Measurements from ENCODE around the gene ALG1. TPM values are rescaled to one million over a fixed set of nuclear protein-coding genes. Genes with fewer than 3 reads are reported as not detected.
"Not testable (repeated sequence)": the region's sequence is repeated elsewhere in the genome, so short reads cannot be mapped to it uniquely, and the experiment has no call there.

ALG1 gene
- total RNA-seq, 1 donor from 2014 or later: 11.9 TPM

- no peak for DNase-seq
These were observed 26.0 kb upstream of the ALG1 start for GRCh38 chr16:5045499-5046115.

GRCh38 chr16:5046914-5047313 is 24.7 kb upstream of the ALG1 start:
- DNase-seq: no peak

DNA sequence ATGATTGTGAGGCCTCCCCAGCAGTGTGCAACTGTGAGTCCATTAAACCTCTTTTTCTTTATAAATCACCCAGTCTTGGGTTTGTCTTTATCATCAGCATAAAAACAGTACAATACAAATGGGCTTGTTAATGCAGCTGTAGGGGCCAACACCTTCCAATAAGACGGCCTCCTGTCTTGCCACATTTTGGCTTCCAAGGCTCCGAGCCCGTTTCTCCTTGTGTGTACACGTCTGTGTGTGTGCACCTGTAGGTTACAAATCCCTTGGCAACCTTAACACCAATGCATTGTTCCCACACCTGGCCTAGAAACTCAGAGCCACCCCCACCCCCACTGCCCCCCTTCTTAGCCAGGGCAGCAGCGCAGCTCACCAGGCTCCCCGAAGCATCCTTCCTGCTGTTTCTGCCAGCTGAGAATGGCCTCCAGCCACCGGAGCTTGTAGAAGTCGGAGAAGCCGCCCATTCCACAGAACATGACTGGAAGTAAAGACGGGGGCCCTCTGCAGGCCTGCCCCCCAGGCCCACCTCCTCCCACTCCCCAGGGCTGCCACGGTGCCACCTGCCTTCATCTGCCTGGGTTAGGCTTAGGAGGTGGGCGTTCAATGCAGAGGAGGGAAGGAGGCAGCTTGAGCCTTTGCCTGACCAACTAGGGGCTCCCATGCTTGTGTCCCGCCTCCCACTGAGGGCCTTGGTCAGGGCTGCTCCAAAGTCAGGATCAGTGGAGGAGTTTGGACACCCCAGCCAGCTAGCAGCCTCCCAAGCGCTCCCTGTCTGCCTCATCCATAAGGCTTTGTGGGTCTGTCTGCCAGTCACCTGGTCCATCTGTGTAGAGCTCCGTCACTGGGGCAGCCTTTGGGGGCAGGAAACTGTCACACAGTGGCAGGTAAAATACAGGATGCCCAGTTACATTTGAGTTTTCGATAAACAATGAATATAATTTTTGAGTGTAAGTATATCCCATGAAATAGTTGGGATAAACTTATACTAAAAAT is 16.5 kb upstream of the ALG1 start:
- DNase-seq: no peak

GRCh38 chr16:5056352-5056751 is 15.3 kb upstream of the ALG1 start:
- DNase-seq: peak; percentile 20

DNA sequence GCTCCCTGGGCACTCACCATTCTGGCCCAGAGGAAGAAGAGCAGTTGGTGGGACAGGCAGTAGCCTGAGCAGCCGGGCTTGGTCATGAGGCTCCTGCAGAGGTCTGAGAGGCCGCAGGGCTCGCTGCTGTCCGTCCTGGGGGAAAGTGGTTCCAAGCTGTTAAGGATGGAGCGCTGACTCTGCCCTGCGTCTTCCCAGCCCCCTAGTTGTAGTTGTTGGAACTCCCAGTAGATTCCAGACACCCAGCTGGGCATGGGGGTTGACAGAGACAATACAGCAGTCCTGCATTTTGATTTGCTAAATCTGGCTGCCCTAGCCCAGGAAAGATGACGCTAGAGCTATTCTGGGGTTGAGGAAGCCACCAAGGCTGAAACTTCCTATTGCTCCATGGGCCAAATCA is 13.2 kb upstream of the ALG1 start:
- peak; percentile 5 for DNase-seq

GRCh38 chr16:5059386-5060072 is 12.1 kb upstream of the ALG1 start:
- DNase-seq: no peak

GRCh38 chr16:5060073-5060641 is 11.5 kb upstream of the ALG1 start:
- no peak for DNase-seq

DNA sequence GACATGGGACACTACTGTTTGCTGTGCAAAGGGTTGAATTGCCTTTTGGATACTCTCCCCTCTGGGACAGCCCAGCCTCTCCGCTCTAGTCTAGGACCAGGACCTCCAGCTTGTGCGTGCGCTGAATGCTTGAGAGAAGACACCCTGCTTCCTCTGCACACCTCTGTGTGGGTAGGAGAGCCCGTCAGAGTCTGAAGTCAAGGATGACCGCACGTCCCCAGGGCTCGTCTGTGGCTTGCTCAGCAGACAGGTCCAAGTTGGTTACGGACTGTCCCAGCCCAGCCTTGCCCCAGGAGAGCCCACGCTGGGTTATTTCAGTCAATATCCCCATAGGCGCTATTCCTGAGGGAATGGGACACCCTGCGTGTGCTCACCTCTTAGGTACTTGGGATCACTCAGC is 9.6 kb upstream of the ALG1 start:
- DNase-seq: no peak

- no peak for DNase-seq
These were observed 8.6 kb upstream of the ALG1 start for GRCh38 chr16:5062790-5063765.

GRCh38 chr16:5064915-5065314 is 6.7 kb upstream of the ALG1 start:
- DNase-seq: peak; percentile 45

DNA sequence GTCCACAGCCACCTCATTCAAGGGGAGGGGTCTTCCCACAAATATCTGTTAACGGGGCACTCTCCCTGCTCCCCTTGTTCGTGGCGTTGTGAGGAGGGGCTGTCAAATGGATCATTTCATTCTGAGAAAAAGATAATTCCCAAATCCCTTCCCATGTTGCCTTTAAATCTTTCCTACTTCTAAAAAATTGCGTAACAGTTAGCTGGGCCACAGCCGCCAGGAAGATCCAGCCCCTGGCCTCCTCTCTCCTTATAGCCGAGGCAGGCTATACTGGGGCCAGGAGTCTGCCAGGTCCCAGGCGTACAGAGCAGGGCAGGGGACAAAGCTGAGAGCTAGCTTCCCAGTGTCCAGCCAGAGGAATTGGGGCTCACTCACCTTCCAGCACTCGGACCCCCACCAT is 6.3 kb upstream of the ALG1 start:
- no peak for DNase-seq

- DNase-seq: no peak
These were observed 5.8 kb upstream of the ALG1 start, which contains the start of gene C16orf89 for GRCh38 chr16:5065813-5066212. Gene C16orf89 (minus strand): TSS chr16:5065956. CDS start chr16:5065908, 48 bp downstream.

GRCh38 chr16:5066511-5066910 is 5.1 kb upstream of the ALG1 start:
- DNase-seq: no peak

- DNase-seq: no peak
These were observed 2.6 kb upstream of the ALG1 start for GRCh38 chr16:5069048-5069447.

DNA sequence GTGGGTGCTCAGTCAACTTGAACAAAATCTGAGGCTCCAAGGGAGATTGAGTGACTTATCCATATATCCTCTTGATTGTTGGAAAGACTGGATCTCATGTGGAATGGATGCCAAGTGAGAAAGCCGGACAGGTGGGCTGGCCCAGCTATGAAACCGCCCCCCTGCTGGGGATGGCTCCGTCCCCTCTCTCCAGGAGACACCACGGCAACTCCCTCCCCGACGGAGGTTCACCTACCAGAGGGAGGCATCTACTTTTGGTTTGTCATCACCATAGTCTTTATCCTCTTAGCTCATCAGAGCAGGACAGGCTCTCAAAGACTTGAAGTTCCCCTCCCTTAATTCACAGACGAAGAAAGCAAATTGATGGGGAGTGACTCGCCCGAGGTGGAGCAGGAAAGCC is 1.8 kb upstream of the ALG1 start:
- DNase-seq: no peak

DNA sequence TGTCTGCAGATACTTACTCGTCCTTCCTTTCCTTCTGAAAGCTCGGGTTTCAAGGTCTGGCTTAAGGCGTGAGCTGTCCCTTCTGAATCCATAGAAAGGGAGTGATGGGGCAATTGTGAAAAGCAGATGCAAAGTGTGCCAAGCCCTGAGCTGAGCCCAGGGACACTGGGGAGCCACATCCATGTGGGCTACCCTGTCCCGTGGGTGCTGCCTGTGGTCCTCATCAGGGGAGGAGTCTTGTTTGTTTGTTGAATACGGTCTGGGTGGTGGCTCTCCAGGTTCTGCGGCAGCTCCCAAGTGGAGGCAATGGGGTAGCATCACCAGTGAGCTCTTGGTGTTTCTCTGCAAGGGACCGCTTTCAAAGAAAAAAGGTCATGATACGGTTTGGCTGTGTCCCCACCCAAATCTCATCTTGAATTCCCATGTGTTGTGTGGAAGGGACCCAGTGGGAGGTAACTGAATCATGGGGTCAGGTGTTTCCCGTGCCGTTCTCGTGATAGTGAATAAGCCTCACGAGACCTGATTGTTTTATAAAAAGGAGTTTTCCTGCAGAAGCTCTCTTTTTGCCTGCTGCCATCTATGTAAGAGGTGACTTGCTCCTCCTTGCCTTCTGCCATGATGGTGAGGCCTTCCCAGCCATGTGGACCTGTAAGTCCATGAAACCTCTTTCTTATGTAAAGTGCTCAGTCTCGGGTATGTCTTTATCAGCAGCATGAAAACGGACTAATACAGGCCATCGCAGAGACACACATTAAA is 1.0 kb upstream of the ALG1 start:
- DNase-seq: no peak

- no peak for DNase-seq
These were observed 332 bp upstream of the ALG1 start for GRCh38 chr16:5071341-5071680.

- no peak for DNase-seq
These were observed 963 bp downstream of the ALG1 start for GRCh38 chr16:5072334-5073278.

DNA sequence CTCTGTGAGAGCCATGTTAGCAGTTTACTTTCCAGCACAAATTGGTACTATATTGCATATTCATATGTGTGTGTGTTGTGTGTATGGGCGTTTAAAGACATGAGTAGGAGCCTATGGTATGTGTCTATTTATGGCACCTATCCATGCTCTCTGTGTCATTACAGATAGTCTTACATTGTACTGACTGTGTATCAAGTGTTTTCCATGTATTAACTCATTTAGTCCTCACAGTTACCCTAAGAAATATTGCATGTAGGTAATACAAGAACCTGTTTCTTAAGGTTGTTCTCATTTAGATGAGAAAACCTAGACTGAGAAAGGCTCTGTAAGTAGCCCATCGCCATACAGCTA is 1.6 kb downstream of the ALG1 start:
- no peak for DNase-seq

- not testable (repeated sequence) for DNase-seq
These were observed 2.1 kb downstream of the ALG1 start for GRCh38 chr16:5073771-5074170.
